ENCODE data around the gene RFX5. TPM values are rescaled to one million over a fixed set of nuclear protein-coding genes. Genes with fewer than 3 reads are reported as not detected.

Gene RFX5
- total and polyA plus RNA-seq, 7 donors: 12.0 to 67.9 (median 46.6) TPM

DNA sequence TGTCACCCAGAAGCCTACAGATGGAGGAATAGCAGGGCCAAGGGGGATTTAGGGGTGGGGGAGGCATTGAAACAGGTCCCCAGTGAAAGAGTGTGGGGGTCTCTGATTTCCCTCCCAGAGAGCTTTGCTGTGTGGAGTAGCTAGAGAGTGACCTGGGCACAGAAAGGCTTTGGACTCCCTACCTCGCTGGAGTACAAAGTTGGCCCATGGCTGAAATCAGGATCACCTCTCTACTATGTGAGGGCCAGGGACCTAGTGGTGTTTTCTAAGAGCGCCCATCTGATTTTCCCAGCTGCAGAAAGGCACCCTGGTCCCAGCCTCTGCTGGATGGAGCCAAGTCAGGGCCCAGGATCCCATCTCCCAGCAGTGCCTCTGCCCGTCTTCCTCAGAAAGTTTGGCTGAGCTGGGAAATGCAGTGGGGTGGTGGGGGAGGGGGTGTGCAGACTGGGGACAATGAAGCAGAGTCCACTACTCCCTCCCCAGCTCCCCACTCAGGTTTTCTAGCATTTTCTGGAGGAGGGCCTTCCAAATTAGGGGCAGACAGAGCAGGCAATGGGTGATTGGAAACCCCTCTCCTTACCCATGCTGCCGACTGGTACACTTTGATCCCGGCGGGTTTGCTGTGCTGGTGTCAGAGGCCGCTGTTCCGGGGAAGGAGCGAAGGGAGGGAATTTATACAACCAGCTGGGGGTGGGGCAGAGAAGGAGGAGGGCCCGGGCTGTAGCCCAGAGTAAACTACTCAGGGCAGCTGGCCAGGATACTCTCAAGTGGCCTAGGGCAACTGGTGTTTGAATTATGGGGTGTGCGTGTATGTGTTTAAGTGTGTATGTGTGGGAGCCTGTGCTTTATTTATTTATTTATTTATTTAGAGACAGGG lies 25.2 kb upstream of the RFX5 start, which contains the start of gene SELENBP1:
Gene SELENBP1 (minus strand): TSS at position 648 of the 877 bp plus-strand sequence. CDS start 64 bp downstream, at position 584.
- Histone ChIP-seq H3K27me3 (no peaks in the 10 kb centered on the region), H3K4me1 (peaks cover 0 to 48% (median 37%) of the 10 kb centered on the region in 4 donors), H3K9me3 (no peaks in the 10 kb centered on the region), H3K36me3 (peaks cover 0 to 20% (median 7%) of the 10 kb centered on the region in 4 donors), H3K4me3 (peak within 1 kb of the TSS; percentile 46 to 54 (median 48)), H3K27ac (peak within 1 kb of the TSS; percentile 81 to 89 (median 86))
- intact Hi-C loops (cut with DNase I): loop anchor here (1.0 kb wide), 2 partner anchors 25 to 26 kb away; partner anchors contain the start of gene RFX5
- TF ChIP-seq POLR2AphosphoS5 (IDR thresholded peaks at IDR 0.05) (peak; percentile 86 to 95 (median 90)), EP300 (IDR thresholded peaks at IDR 0.05) (no peak), POLR2A (IDR thresholded peaks at IDR 0.05) (peak; percentile 71 to 95)
- TF ChIP-seq, protein P1, sequence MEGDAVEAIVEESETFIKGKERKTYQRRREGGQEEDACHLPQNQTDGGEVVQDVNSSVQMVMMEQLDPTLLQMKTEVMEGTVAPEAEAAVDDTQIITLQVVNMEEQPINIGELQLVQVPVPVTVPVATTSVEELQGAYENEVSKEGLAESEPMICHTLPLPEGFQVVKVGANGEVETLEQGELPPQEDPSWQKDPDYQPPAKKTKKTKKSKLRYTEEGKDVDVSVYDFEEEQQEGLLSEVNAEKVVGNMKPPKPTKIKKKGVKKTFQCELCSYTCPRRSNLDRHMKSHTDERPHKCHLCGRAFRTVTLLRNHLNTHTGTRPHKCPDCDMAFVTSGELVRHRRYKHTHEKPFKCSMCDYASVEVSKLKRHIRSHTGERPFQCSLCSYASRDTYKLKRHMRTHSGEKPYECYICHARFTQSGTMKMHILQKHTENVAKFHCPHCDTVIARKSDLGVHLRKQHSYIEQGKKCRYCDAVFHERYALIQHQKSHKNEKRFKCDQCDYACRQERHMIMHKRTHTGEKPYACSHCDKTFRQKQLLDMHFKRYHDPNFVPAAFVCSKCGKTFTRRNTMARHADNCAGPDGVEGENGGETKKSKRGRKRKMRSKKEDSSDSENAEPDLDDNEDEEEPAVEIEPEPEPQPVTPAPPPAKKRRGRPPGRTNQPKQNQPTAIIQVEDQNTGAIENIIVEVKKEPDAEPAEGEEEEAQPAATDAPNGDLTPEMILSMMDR (IDR thresholded peaks at IDR 0.05): no peak
- 10 to 47% methylated on average over 11 of the region's 11 CpGs for WGBS, 2 donors
- peak; percentile 96 for DNase-seq

DNA sequence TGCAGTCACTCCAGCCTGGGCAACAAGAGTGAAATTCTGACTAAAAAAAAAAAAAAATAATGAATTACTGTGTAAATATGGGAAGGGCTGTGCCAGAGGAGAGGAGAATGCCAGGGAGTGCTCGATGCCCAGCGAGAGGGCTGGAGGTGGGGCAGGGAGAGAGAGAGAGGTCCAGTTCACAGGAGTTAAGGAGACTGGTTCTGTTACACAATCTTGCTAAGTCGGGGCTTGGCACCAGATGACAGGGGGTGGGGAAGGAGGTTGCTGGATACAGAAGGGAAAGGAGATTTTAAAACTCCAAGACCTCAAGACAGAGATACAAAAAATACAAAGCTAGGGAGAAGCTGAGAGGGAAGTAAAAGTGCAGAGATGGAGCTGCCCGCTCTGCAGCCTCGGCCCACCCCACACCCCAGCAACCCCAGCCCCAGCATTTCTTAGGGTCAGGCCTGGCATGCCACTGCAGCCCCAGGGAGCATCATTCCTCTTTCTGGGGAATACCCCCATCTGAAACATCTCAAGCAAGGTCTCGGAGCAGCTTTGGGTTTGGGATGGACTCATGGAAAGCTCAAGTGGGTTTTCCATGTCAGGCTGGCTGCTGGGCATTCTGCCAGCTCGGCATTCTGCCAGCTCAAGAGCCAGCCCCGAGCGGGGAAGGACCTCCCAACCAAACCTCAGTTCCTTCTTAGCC lies 24.5 kb upstream of the RFX5 start:
- no peaks in the 10 kb centered on the region for H3K27me3 ChIP-seq
- H3K4me3 ChIP-seq: peak overlapping the region; percentile 46 to 54 (median 48)
- 5 to 48% methylated on average over 9 of the region's 9 CpGs for WGBS, 2 donors
- peaks cover 0 to 28% (median 11%) of the 10 kb centered on the region in 4 donors for H3K36me3 ChIP-seq
- peaks cover 0 to 48% (median 37%) of the 10 kb centered on the region in 4 donors for H3K4me1 ChIP-seq
- peak; percentile 90 for DNase-seq
- intact Hi-C loops (cut with DNase I): loop anchor here (1.0 kb wide), 2 partner anchors 24 to 27 kb away; partner anchors contain the start of gene RFX5
- peak overlapping the region; percentile 81 to 89 (median 86) for H3K27ac ChIP-seq
- no peaks in the 10 kb centered on the region for H3K9me3 ChIP-seq
- no peak for TF ChIP-seq EP300 (IDR thresholded peaks at IDR 0.05)
- TF ChIP-seq, protein P1 (IDR thresholded peaks at IDR 0.05): no peak
- TF ChIP-seq POLR2A (IDR thresholded peaks at IDR 0.05): no peak
- peak in 2 of 4 donors; percentile 35 to 41 for TF ChIP-seq POLR2AphosphoS5 (IDR thresholded peaks at IDR 0.05)

DNA sequence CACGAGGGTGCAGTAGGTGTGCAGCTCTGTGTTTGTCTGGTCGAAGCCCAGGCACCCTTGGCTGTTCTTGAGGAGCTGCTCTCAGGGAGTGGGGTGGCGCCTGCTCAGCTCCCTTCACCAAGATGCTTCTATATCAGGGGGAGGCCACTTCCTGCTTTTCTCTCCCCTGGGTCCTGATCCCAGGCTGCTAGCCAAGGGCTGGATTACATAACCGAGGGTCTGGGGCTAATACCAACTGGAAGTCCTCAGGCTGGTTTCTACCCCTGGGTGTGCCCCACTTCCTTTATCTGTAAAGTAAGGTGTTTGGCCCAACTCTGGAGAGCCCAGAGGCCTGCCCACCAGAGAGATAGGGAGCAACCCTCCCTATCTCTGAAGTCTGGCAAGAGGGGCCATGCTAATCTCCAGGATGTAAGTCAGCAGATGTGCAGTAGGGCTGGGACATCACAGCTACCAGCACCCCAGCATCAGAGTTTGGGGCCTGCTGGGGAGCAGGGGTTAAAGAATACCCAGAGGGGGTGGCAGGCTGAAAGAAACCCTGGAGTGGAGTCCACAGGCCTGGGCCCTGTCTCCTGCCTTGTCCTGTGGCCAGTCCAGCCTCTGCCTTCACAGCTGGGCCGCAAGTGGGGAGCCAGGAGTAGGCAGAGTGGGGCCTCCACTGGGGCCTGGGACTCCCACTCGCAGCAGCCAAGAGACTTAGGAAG lies 23.3 kb upstream of the RFX5 start:
- TF ChIP-seq, protein P1 (IDR thresholded peaks at IDR 0.05): no peak
- TF ChIP-seq EP300 (IDR thresholded peaks at IDR 0.05) (no peak), POLR2AphosphoS5 (IDR thresholded peaks at IDR 0.05) (no peak), POLR2A (IDR thresholded peaks at IDR 0.05) (no peak)
- Histone ChIP-seq H3K9me3 (no peaks in the 10 kb centered on the region), H3K4me3 (peak overlapping the region in 1 of 4 donors; percentile 54), H3K4me1 (peaks cover 0 to 48% (median 37%) of the 10 kb centered on the region in 4 donors), H3K27me3 (no peaks in the 10 kb centered on the region), H3K36me3 (peaks cover 8 to 40% (median 18%) of the 10 kb centered on the region in 4 donors), H3K27ac (peak overlapping the region; percentile 81 to 89 (median 86))
- DNase-seq: peak; percentile 66
- 20 to 51% methylated on average over 6 of the region's 6 CpGs for WGBS, 2 donors
- intact Hi-C loops (cut with DNase I): no loop called here

DNA sequence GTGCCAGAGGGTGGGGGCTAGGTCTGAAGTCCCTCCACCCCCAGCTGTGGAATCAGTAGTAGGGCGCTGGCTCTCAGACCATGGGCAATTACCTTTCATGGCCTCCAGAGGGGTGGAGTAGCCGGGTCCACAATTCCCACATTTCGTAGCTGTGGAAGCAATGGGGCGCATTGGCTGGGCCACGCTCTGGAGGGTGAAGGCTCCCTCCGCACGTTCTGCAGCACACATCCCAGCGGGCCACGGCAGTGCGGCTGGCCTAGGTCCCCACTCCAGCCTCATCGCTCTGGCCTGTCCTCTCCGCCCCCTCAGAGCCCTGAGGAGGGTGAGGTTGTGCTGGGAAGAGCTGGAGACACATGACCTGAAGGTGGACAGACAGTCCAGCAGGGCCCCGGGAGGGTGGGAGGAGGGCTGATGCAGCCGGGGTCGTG lies 22.6 kb upstream of the RFX5 start:
- DNase-seq: peak; percentile 60
- no peak overlapping the region for H3K4me3 ChIP-seq
- H3K36me3 ChIP-seq: peaks cover 13 to 47% (median 24%) of the 10 kb centered on the region in 4 donors
- no peaks in the 10 kb centered on the region for H3K27me3 ChIP-seq
- intact Hi-C loops (cut with DNase I): no loop called here
- peak overlapping the region in 1 of 4 donors; percentile 85 for H3K27ac ChIP-seq
- H3K9me3 ChIP-seq: no peaks in the 10 kb centered on the region
- 27 to 76% methylated on average over 15 of the region's 15 CpGs for WGBS, 2 donors
- TF ChIP-seq, protein P1 (IDR thresholded peaks at IDR 0.05): no peak
- TF ChIP-seq POLR2A (IDR thresholded peaks at IDR 0.05) (no peak), EP300 (IDR thresholded peaks at IDR 0.05) (no peak), POLR2AphosphoS5 (IDR thresholded peaks at IDR 0.05) (no peak)
- peaks cover 0 to 48% (median 37%) of the 10 kb centered on the region in 4 donors for H3K4me1 ChIP-seq

All from sigmoid colon (tissue), 7 donors.